Stimulated activated CD4-positive, alpha-beta T cell treated with anti-CD3 and anti-CD28 coated beads, TNF-alpha, amount 100 ng/mL, for 4 hours (primary cell): ENCODE measurements around the gene FEN1.

Source experiments
- DNase-seq, 3 experiments: peaks; one replicate each; pipeline ENCODE4 v3.0.0-alpha.2; 2020; ENCODE audit warnings: low read depth in 3 of 3

FEN1 gene

DNA sequence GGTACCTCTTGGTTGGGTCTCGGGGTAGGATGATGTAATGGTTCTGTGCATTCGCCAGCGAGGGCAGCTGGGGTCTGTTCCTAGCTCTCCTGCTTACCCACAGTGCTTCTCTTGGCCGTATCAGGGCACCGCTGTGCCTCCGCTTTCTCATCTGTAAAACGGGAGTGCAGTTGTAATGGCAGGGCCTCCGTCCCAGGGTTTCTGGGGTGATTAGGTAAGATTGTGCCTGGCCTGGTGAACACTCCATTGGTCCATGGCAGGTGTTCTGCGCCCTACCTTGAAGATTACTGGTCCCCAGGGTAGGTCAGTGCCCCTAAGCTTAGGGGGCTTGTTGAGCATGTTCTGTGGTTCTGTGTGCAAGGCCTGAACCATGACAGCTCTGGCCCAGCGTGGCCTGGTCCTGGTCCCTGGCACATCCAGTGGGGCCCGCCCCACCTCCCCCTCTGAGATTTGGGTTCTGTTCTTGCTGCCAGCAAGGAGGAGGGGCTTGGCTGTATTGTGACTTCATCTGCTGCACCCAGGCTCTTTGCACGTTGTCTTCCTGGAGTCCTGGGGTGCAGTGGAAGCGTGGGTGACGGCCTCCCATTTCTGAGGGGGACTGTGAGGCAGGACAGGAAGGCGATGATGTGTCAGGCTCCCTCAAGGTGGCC is 35.4 kb upstream of the FEN1 start:
- DNase-seq, result no peak

DNA sequence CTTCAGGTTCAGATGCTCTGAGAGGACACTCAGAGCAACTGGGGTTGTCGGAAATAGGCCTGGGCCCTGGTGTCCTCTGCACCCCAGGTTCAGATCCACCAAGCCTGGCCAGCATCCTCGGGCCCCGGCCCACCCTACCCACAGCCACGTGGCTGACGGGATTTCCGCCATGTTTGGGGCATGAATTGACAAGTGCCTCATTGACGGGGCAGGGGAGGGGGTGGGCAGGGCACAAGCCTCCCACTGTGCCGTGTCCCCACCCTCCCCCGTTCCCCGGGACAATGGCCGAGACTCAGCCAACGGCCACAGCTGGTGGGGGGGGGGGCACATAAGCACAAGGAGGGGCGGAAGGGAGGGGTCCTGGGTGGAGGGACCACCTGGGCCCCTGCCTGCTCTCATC is 31.8 kb upstream of the FEN1 start:
- no peak for DNase-seq

DNA sequence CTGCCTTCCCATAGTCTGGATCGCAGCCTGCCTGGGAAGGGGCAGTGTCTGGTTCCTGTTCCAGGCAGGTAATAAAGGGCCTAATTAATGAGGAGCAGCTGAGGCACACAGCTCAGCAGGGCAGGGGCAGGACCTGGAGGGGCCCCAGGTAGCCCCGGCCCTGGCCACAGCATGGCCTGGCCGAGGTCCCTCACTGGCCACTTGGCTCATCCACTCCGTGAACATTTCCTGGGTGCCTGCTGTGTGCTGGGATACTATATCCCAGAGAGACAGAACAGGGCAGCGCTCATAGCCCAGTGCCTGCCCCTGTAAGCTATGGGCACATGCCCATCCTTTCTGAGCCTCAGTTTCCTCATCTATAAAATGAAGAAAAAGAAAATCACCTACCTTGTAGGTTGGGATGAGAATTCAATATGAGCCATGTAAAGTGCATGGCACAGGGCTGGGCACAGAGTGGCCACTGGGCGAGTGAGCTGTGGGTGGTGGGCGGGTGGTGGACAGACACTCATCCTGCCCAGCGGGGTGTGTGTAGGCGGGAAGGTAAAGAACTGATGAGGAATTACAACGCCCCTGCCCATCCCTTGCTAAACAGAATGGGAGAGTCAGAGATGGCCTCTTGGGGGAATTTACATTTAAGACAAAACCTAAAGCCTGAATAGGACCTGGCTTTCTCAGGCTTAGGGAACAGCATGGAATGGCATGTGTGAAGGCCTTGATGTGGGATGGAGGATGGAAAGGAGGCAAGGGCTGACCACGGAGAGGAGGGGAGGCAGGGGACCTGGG is 31.1 kb upstream of the FEN1 start:
- DNase-seq, result no peak

DNA sequence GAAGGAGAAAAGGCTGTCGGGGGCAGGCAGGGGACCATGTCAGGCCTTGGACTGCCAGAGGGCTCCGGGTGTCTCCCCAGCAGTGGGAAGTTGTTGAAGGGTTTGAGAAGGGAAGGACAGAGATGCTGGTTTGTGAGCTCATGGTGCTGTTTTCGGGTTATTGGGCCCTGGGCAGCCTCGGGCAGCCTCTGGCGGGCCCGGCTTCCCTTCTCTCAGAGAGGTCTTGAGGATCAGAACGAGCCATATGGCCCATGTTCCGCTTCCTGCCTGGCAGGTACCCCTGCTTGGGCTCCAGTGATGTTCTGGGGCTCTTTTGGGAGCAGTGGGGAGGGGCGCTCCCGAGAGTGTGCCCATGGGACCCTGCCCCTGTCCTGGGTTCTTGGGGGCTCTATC is 30.5 kb upstream of the FEN1 start:
- DNase-seq, result no peak

- DNase-seq, result no peak
These were observed 29.9 kb upstream of the FEN1 start for GRCh38 chr11:61762798-61763197.

DNA sequence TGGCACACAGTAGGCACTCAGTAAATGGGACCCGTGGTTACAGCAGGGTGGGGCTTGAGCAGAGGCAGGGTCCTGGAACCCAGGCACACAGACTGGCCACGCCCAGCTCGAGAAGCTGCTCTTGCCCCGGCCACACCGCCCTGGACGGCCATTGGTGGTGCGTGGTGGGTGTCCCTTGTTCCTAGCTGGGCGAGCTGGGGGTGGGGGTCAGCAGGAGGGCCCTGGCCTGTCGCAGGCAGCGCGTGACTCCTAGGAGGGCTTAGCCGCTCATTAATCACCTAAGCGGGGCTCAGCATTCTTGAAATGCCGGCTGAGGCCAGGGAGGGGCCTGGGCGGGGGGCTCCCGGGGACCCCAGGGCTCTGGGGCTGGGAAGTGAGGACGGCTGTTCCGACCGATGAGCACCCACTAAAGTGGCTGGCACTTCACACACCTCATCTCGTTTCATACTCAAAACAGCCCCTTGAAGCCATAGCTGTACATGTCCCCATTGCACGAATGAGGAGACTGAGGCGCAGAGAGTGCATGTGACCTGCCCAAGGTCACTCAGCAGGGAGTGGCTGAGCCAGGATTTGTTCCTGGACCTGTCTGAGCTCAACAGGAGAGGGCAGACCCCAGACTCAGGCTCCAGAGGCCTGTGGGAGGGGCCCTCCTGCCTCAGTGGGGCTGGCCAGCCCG is 28.6 kb upstream of the FEN1 start:
- DNase-seq, result no peak

DNA sequence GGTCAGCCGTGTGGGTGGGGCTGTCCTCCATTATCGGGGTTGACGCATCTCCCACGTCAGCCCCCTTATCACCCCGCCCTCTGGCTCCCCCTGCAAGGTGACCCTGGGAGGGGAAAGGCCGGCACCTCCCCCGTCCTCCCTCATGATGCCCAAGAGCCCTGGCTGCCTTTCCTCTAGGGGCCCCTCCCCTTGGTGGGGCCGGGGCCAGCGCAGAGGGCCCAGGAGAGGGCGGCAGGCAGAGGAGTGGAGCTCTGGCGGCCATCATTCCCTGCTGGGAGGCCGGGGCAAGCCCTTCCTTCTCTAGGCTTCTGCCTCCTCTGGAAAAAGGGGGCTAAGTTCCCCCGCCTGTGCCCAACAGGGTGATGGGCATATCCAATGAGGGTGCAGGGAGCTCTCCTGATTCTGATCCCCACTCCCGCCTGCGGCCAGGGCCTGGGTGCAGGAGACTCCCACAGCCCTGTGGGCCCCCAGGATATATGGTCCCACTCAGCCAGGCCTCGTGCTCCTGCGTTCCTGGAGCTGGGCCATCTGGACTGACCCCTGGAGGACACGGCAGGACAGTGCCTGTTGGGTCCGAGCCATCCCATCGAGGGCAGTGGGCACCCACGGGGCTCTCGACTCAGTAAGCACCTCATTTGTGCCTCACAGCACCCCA is 28.0 kb upstream of the FEN1 start:
- no peak for DNase-seq

DNA sequence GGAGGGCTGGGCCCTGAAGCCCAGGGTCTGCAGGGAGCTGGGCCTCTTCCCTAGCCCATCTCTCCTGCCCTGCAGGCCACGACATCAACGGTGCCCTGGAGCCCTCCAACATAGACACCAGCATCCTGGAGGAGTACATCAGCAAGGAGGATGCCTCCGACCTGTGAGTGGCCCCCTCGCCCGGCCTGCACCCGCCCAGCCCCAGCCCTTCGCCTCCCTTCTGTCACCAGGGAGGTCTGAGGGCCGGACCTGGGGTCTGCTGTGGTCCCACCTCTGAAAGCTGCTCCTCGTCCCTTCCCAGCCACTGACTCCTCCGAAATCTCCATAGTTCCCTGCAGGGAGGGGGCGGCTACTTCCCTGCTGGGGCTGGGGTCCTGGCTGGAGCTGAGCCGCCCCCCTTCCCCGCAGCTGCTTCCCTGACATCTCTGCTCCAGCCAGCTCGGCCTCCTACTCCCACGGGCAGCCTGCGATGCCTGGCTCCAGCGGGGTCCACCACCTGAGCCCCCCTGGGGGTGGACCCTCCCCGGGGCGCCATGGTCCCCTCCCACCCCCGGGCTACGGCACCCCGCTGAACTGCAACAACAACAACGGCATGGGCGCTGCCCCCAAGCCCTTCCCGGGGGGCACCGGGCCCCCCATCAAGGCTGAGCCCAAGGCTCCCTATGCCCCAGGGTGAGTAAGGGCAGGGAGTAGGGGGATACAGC is 27.0 kb upstream of the FEN1 start:
- DNase-seq, result no peak

GRCh38 chr11:61766353-61766841 is 26.3 kb upstream of the FEN1 start:
- no peak for DNase-seq

- no peak for DNase-seq
These were observed 24.2 kb upstream of the FEN1 start for GRCh38 chr11:61768376-61769076.

- no peak for DNase-seq
These were observed 23.4 kb upstream of the FEN1 start for GRCh38 chr11:61769169-61769920.

GRCh38 chr11:61769946-61770683 is 22.6 kb upstream of the FEN1 start:
- no peak for DNase-seq

- no peak for DNase-seq
These were observed 21.4 kb upstream of the FEN1 start for GRCh38 chr11:61771195-61771894.

GRCh38 chr11:61771985-61772455 is 20.7 kb upstream of the FEN1 start:
- no peak for DNase-seq

DNA sequence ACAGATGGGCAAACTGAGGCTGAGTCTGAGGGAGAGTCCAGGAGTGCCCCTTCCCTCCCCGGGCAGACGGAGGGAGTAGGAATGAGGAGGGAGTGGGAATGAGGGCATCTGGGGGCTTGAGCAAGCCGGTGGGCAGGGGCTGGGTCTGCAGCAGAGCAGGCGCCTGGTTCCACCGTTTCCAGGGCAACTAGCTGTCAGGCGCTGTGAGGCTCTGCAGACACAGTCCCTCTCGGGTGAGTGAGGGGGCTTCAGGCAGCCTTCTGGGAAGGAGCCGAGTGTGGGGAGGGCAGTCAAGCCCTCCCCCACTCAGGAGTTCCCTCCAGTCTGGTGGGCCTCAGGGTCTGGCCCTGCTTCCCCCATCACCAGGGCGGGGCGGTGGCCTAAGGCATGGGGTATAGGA is 19.4 kb upstream of the FEN1 start:
- no peak for DNase-seq

DNA sequence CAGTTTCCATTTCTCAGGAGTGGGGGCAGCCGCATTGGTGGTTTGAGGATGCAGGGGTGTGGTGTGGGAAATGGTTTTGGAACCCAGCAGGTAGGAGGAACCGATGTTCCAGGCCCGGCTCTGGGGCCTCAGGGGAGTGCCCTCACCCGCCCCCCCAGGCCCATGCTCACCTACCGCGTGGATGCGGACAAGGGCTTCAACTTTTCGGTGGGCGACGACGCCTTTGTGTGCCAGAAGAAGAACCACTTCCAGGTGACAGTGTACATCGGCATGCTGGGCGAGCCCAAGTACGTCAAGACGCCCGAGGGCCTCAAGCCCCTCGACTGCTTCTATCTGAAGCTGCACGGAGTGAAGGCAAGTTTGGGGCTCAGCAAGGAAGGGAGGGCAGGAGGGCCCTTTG is 18.9 kb upstream of the FEN1 start:
- no peak for DNase-seq

DNA sequence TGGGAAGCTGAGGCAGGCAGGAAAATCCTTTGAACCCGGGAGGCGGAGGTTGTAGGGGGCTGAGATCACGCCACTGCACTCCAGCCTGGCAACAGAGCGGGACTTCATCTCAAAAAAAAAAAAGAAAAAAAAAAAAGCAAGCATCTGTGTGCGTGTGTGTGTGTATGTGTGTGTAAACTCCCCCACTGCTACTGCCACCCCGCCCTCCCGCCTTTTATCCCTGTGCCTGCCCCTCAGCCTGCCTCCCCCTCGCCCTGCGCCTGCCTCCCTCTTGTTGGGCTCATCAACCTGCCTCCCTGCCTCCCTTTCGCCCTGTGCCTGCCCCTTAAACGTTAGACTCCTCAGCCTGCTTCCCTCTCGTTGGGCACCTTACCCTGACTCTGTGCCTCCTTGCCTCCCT is 18.3 kb upstream of the FEN1 start:
- no peak for DNase-seq

DNA sequence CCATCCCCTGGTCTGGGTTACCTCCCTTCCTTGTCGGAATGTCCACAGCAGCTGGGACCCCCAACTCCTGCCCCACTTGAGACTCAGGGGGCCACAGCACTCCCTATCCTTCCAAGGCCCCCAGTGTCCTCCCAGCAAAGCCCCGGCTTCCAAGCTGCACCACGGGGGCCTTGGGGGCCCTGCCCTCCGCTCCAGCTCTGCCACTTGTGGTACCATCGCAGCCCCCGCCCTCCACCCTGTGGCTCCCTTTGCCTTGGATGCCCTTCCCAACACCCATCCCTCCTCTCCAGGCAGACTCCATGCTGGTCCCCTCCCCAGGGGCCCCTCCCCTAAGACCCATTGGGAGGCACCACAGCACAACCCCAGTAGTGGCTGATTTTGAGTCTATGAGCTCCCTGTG is 17.6 kb upstream of the FEN1 start:
- no peak for DNase-seq
